HEK293 (cell line): ENCODE measurements around the gene OR52A5.

Source experiments
- CTCF ChIA-PET: fragments of 350-600 bp; formaldehyde crosslinking; extraction: SDS; loops from one replicate; lab custom pipeline; 2021; ENCODE audit warnings: antibody characterized with exemption; lab: Yijun Ruan, JAX
- POLR2A ChIA-PET: fragments of 300-600 bp; formaldehyde crosslinking; extraction: SDS; loops from one replicate; lab custom pipeline; 2020; ENCODE audit warnings: antibody characterized with exemption, inconsistent platforms; lab: Yijun Ruan, JAX
- H3K27ac ChIP-seq: fragments of 200-500 bp; sonication (Bioruptor generic); 2 replicates; pipeline ENCODE4 v1.5.1; 2014; ENCODE audit warnings: low read depth, low read length, control low read depth, inconsistent platforms; ENCODE audit errors: extremely low read depth
- H3K36me3 ChIP-seq, 2 experiments: fragments of 200-500 bp in 1 of 2; sonication (Bioruptor generic) in 1 of 2; 1 replicate in 1 of 2; 2 replicates in 1 of 2; pipeline ENCODE4 v1.5.1; 2014 to 2017; ENCODE audit warnings: inconsistent platforms in 2 of 2, low read length in 2 of 2; ENCODE audit not compliant: control insufficient read depth in 2 of 2, insufficient read depth in 1 of 2
- H3K4me1 ChIP-seq: fragments of 200-500 bp; sonication (Bioruptor generic); 2 replicates; pipeline ENCODE4 v1.5.1; 2014; ENCODE audit warnings: mild to moderate bottlenecking, low read length, inconsistent platforms; ENCODE audit not compliant: control insufficient read depth, insufficient read depth
- H3K4me3 ChIP-seq: 2 replicates; pipeline ENCODE4 v1.5.1; 2011; ENCODE audit warnings: low read depth, mild to moderate bottlenecking, control low read depth, low read length, moderate library complexity
- H3K9me3 ChIP-seq: fragments of 200-500 bp; sonication (Bioruptor generic); 2 replicates; pipeline ENCODE4 v1.5.1; 2014; ENCODE audit warnings: low read depth, low read length, inconsistent platforms; ENCODE audit not compliant: control insufficient read depth, insufficient read depth
- BCL11A ChIP-seq: fragments of 450-650 bp; formaldehyde crosslinking; IDR thresholded peaks from 2 replicates; pipeline ENCODE4 v1.5.1; 2016; ENCODE audit warnings: low read depth, missing biosample characterization, missing genetic modification characterization
- KLF1 ChIP-seq: fragments of 450-650 bp; formaldehyde crosslinking; IDR thresholded peaks from 2 replicates; pipeline ENCODE4 v1.5.1; 2016; ENCODE audit warnings: missing biosample characterization, missing genetic modification characterization
- KLF7 ChIP-seq: fragments of 450-650 bp; formaldehyde crosslinking; IDR thresholded peaks from 2 replicates; pipeline ENCODE4 v1.5.1; 2016; ENCODE audit warnings: missing biosample characterization, missing genetic modification characterization, borderline replicate concordance
- OSR2 ChIP-seq: fragments of 450-650 bp; formaldehyde crosslinking; IDR thresholded peaks from 2 replicates; pipeline ENCODE4 v1.5.1; 2016; ENCODE audit warnings: missing biosample characterization, missing genetic modification characterization
- ZBTB17 ChIP-seq: fragments of 450-650 bp; formaldehyde crosslinking; IDR thresholded peaks from 2 replicates; pipeline ENCODE4 v1.5.1; 2016; ENCODE audit warnings: missing biosample characterization, missing genetic modification characterization
- ZFP69B ChIP-seq: fragments of 450-650 bp; formaldehyde crosslinking; IDR thresholded peaks from 2 replicates; pipeline ENCODE4 v1.5.1; 2016; ENCODE audit warnings: missing biosample characterization, missing genetic modification characterization
- ZNF529 ChIP-seq: fragments of 450-650 bp; formaldehyde crosslinking; IDR thresholded peaks from 2 replicates; pipeline ENCODE4 v1.5.1; 2017; ENCODE audit warnings: missing genetic modification characterization, missing biosample characterization; ENCODE audit not compliant: insufficient replicate concordance
- ZNF76 ChIP-seq: fragments of 450-650 bp; formaldehyde crosslinking; IDR thresholded peaks from 2 replicates; pipeline ENCODE4; 2016; ENCODE audit warnings: low read depth, missing biosample characterization, missing genetic modification characterization, borderline replicate concordance
- ZNF830 ChIP-seq: fragments of 450-650 bp; IDR thresholded peaks from 2 replicates; pipeline ENCODE4 v1.5.0; 2018; ENCODE audit warnings: missing biosample characterization, missing genetic modification characterization, low read depth, mild to moderate bottlenecking, moderate library complexity
- ZNF837 ChIP-seq: fragments of 450-650 bp; formaldehyde crosslinking; IDR thresholded peaks from 2 replicates; pipeline ENCODE4 v1.5.1; 2016; ENCODE audit warnings: missing biosample characterization, missing genetic modification characterization
- ZSCAN23 ChIP-seq: fragments of 450-650 bp; formaldehyde crosslinking; IDR thresholded peaks from 2 replicates; pipeline ENCODE4 v1.5.1; 2016; ENCODE audit warnings: missing biosample characterization, missing genetic modification characterization
- TF ChIP-seq, protein P1 (sequence below): fragments of 450-650 bp; formaldehyde crosslinking; IDR thresholded peaks from 2 replicates; pipeline ENCODE4 v1.5.1; 2016; ENCODE audit warnings: missing biosample characterization, missing genetic modification characterization
- TF ChIP-seq, protein P2 (sequence below): fragments of 450-650 bp; formaldehyde crosslinking; IDR thresholded peaks from 2 replicates; pipeline ENCODE4 v1.5.1; 2016; ENCODE audit warnings: missing biosample characterization, missing genetic modification characterization
- TF ChIP-seq, protein P3 (sequence below): fragments of 450-650 bp; formaldehyde crosslinking; IDR thresholded peaks from 2 replicates; pipeline ENCODE4 v1.5.1; 2016; ENCODE audit warnings: missing biosample characterization, missing genetic modification characterization
- TF ChIP-seq, protein P4 (sequence below): fragments of 450-650 bp; formaldehyde crosslinking; IDR thresholded peaks from 2 replicates; pipeline ENCODE4 v1.5.1; 2016; ENCODE audit warnings: missing biosample characterization, missing genetic modification characterization, low read depth
- TF ChIP-seq, protein P5 (sequence below): fragments of 450-650 bp; formaldehyde crosslinking; IDR thresholded peaks from 2 replicates; pipeline ENCODE4 v1.5.1; 2016; ENCODE audit warnings: missing biosample characterization, missing genetic modification characterization, low read depth

OR52A5 gene

DNA sequence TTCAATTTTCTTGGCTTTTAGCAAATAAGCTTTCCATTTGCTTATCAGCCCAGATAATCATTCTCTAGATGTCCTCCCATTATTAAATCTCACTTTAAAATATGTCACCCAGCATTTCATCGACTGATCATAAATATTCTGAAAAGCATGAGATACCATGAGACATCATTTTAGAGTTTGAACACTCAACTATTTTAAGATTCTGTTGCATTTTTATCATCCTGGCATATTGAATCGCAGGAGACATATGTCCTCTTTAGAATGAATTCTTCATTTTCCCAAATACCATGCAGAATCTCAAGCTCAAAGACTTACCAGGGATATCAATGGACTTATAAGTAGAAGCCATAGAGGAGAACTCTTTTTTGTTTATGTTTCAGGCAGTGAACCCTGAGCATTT lies at the start of gene OR52A5:
Gene OR52A5, minus strand, starts transcription at position 361 of the 400 bp plus-strand sequence. CDS start 5,714 bp downstream, outside the sequence.
- Histone ChIP-seq H3K9me3 (no peaks in the 10 kb centered on the region), H3K27ac (no peak within 1 kb of the TSS), H3K36me3 (no peaks in the 10 kb centered on the region)
- TF ChIP-seq ZNF529, result no peak
- no peak for TF ChIP-seq ZNF837 (tag by site-specific recombination)
- TF ChIP-seq, protein P1, sequence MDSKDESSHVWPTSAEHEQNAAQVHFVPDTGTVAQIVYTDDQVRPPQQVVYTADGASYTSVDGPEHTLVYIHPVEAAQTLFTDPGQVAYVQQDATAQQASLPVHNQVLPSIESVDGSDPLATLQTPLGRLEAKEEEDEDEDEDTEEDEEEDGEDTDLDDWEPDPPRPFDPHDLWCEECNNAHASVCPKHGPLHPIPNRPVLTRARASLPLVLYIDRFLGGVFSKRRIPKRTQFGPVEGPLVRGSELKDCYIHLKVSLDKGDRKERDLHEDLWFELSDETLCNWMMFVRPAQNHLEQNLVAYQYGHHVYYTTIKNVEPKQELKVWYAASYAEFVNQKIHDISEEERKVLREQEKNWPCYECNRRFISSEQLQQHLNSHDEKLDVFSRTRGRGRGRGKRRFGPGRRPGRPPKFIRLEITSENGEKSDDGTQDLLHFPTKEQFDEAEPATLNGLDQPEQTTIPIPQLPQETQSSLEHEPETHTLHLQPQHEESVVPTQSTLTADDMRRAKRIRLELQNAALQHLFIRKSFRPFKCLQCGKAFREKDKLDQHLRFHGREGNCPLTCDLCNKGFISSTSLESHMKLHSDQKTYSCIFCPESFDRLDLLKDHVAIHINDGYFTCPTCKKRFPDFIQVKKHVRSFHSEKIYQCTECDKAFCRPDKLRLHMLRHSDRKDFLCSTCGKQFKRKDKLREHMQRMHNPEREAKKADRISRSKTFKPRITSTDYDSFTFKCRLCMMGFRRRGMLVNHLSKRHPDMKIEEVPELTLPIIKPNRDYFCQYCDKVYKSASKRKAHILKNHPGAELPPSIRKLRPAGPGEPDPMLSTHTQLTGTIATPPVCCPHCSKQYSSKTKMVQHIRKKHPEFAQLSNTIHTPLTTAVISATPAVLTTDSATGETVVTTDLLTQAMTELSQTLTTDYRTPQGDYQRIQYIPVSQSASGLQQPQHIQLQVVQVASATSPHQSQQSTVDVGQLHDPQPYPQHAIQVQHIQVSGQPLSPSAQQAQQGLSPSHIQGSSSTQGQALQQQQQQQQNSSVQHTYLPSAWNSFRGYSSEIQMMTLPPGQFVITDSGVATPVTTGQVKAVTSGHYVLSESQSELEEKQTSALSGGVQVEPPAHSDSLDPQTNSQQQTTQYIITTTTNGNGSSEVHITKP (tag by site-specific recombination), result no peak
- no peak for TF ChIP-seq ZNF76 (tag by site-specific recombination)
- TF ChIP-seq ZBTB17 (tag by site-specific recombination), result no peak
- no peak for TF ChIP-seq KLF1
- TF ChIP-seq OSR2, result no peak
- no peak for TF ChIP-seq ZNF830
- TF ChIP-seq, protein P2, sequence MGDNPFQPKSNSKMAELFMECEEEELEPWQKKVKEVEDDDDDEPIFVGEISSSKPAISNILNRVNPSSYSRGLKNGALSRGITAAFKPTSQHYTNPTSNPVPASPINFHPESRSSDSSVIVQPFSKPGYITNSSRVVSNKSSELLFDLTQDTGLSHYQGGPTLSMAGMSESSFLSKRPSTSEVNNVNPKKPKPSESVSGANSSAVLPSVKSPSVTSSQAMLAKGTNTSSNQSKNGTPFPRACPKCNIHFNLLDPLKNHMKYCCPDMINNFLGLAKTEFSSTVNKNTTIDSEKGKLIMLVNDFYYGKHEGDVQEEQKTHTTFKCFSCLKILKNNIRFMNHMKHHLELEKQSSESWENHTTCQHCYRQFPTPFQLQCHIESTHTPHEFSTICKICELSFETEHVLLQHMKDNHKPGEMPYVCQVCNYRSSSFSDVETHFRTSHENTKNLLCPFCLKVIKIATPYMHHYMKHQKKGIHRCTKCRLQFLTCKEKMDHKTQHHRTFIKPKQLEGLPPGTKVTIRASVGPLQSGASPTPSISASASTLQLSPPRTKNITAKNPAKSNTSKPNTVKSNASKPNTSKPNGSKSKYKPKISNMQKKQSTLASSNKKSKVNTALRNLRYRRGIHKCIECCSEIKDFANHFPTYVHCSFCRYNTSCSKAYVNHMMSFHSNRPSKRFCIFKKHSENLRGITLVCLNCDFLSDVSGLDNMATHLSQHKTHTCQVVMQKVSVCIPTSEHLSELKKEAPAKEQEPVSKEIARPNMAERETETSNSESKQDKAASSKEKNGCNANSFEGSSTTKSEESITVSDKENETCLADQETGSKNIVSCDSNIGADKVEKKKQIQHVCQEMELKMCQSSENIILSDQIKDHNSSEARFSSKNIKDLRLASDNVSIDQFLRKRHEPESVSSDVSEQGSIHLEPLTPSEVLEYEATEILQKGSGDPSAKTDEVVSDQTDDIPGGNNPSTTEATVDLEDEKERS (tag by site-specific recombination), result no peak
- TF ChIP-seq, all 188 proteins: peak for 0
- no peaks in the 10 kb centered on the region for H3K4me1 ChIP-seq
- CTCF ChIA-PET, result interaction anchor here (1.2 kb wide), 1 partner anchor 35 kb away, joined by 3 read pairs; no protein-coding TSS in a partner anchor
- no peak within 1 kb of the TSS for H3K4me3 ChIP-seq
- POLR2A ChIA-PET, result no interaction called here

DNA sequence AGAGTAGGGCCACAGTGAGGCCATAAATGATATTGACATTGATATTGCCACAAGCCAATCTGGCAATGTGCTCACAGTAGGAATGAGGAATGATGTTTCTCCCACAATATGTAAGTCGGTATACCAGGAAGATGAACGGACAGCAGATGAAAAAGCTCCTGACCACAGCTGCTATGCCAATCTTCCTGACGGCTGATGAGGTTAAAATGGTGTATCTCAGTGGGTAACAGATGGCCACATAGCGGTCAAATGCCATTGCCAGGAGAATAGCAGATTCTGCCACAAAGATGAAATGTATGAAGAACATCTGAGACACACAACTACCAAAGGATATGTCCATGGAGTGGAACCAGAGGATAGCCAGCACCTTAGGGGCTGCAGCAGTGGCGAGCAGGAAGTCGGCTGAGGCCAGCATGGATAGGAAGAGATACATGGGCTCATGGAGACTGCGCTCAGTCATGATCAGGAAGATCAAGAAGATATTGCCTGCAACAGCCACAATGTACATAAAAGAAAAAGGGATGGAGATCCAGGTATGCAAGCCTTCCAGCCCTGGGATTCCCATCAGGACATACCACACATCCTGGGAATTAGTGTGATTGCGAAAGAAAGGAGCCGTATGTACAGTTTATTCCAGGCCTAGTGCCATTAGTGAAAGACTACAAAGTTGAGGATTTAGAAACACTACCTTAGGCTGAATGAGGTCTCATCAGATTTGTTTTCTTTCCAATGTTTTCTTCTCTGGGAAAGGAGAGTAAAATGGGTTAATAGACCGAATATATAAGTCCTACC lies 40.1 kb upstream of the OR52A5 start:
- Histone ChIP-seq H3K36me3 (no peaks in the 10 kb centered on the region), H3K27ac (no peak overlapping the region), H3K4me1 (no peaks in the 10 kb centered on the region), H3K4me3 (no peak overlapping the region), H3K9me3 (no peaks in the 10 kb centered on the region)
- CTCF ChIA-PET, result no interaction called here
- POLR2A ChIA-PET, result no interaction called here
- TF ChIP-seq ZFP69B (tag by site-specific recombination) (no peak), BCL11A (tag by site-specific recombination) (no peak), KLF7 (no peak), ZSCAN23 (tag by site-specific recombination) (no peak)
- TF ChIP-seq, protein P3, sequence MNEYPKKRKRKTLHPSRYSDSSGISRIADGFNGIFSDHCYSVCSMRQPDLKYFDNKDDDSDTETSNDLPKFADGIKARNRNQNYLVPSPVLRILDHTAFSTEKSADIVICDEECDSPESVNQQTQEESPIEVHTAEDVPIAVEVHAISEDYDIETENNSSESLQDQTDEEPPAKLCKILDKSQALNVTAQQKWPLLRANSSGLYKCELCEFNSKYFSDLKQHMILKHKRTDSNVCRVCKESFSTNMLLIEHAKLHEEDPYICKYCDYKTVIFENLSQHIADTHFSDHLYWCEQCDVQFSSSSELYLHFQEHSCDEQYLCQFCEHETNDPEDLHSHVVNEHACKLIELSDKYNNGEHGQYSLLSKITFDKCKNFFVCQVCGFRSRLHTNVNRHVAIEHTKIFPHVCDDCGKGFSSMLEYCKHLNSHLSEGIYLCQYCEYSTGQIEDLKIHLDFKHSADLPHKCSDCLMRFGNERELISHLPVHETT, result no peak
- TF ChIP-seq, protein P4, sequence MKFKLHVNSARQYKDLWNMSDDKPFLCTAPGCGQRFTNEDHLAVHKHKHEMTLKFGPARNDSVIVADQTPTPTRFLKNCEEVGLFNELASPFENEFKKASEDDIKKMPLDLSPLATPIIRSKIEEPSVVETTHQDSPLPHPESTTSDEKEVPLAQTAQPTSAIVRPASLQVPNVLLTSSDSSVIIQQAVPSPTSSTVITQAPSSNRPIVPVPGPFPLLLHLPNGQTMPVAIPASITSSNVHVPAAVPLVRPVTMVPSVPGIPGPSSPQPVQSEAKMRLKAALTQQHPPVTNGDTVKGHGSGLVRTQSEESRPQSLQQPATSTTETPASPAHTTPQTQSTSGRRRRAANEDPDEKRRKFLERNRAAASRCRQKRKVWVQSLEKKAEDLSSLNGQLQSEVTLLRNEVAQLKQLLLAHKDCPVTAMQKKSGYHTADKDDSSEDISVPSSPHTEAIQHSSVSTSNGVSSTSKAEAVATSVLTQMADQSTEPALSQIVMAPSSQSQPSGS, result no peak
- TF ChIP-seq, protein P1 (tag by site-specific recombination), result no peak
- TF ChIP-seq, protein P5, sequence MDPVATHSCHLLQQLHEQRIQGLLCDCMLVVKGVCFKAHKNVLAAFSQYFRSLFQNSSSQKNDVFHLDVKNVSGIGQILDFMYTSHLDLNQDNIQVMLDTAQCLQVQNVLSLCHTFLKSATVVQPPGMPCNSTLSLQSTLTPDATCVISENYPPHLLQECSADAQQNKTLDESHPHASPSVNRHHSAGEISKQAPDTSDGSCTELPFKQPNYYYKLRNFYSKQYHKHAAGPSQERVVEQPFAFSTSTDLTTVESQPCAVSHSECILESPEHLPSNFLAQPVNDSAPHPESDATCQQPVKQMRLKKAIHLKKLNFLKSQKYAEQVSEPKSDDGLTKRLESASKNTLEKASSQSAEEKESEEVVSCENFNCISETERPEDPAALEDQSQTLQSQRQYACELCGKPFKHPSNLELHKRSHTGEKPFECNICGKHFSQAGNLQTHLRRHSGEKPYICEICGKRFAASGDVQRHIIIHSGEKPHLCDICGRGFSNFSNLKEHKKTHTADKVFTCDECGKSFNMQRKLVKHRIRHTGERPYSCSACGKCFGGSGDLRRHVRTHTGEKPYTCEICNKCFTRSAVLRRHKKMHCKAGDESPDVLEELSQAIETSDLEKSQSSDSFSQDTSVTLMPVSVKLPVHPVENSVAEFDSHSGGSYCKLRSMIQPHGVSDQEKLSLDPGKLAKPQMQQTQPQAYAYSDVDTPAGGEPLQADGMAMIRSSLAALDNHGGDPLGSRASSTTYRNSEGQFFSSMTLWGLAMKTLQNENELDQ, result no peak
